Psoas muscle (tissue), 8 donors: ENCODE measurements around the gene AXIN2. TPM values are rescaled to one million over a fixed set of nuclear protein-coding genes. Genes with fewer than 3 reads are reported as not detected.
A peak's percentile ranks its signal among the peaks of the same experiment; 100 is the strongest.

Experiments
- ATAC-seq, 4 donors: fragments of 200-7000 bp; cut with Tn5 transposase; one replicate each; pipeline ENCODE4 v1.9.1; 2020; ENCODE audit warnings: moderate library complexity in 3 of 4, mild to moderate bottlenecking in 2 of 4
- DNase-seq, 2 donors: peaks; one replicate each; pipeline ENCODE4 v3.0.0-alpha.2; 2020
- H3K27ac ChIP-seq: fragments of 200-600 bp; one replicate; pipeline ENCODE4 v1.8.0; 2022
- H3K27me3 ChIP-seq, 3 donors: fragments of 200-600 bp in 1 of 3; one replicate each; pipeline versions ENCODE4 v1.6.1 to v1.8.0; 2013 to 2022; ENCODE audit warnings: low read length in 2 of 3, mild to moderate bottlenecking in 2 of 3, moderate library complexity in 1 of 3; ENCODE audit not compliant: insufficient read depth in 3 of 3
- H3K36me3 ChIP-seq, 2 donors: fragments of 200-600 bp in 1 of 2; one replicate each; pipeline versions ENCODE4 v1.6.1 to v1.8.0; 2013 to 2022; ENCODE audit warnings: low read depth in 1 of 2, mild to moderate bottlenecking in 1 of 2, moderate library complexity in 1 of 2; ENCODE audit not compliant: insufficient read depth in 1 of 2
- H3K4me1 ChIP-seq: fragments of 200-600 bp; one replicate; pipeline ENCODE4 v1.8.0; 2022
- H3K4me3 ChIP-seq: fragments of 200-600 bp; one replicate; pipeline ENCODE4 v1.8.0; 2022; ENCODE audit warnings: mild to moderate bottlenecking
- H3K9me3 ChIP-seq: fragments of 200-600 bp; one replicate; pipeline ENCODE4 v1.8.0; 2022
- CTCF ChIP-seq: fragments of 200-600 bp; IDR thresholded peaks from one replicate; pipeline ENCODE4 v1.8.0; 2022; ENCODE audit warnings: antibody characterized with exemption
- WGBS, 3 donors: extraction: QIAGEN DNeasy Blood & Tissue Kit; methylation state at CpG; one replicate each; pipeline versions ENCODE4 v1.1.6 to v1.1.7; 2013; 5-methylcytosine and 5-hydroxymethylcytosine counted together
- intact Hi-C, 2 donors: fragments of 100-400 bp; cut with DNase I; formaldehyde crosslinking; loops; one replicate each; pipeline versions ENCODE4 v1.11.0 to v1.14.2; 2022
- polyA plus RNA-seq, 3 donors: library from polyadenylated mRNA; stranded (reverse); fragments of 200-250 nt; gene quantifications; one replicate each; pipeline ENCODE4 v1.2.3, GENCODE V29; 2013
- total RNA-seq, 4 donors: library from RNA; stranded (reverse); fragmentation: NEBNext Ultra II Directional in 2 of 4; extraction: Animal tissue kit (Norgen Biotek cat#: 25700) in 2 of 4; gene quantifications; one replicate each; pipeline versions ENCODE4 v1.2.1 to v1.2.4, GENCODE V29; 2021 to 2023
- donor health status: healthy with polysubstance abuse.
- donor health status: DM: no; HTN: no; CAD: no; lungs with moderate emphysema.
- donor health status: Bipolar disorder and iron deficiency.
- donor health status: healthy.
- donor health status: DM: yes; HTN: yes; CAD: no.
- donor health status: DM: no; HTN: no; CAD: no.
- donor health status: DM: no; HTN: no; CAD: no.
- donor health status: DM: yes; HTN: yes; CAD: no.

The AXIN2 gene
- total and polyA plus RNA-seq, 7 donors: 0.72 to 19.1 (median 8.0) TPM

GRCh38 chr17:65495122-65496055 lies 66.1 kb downstream of the AXIN2 start:
- DNase-seq (no peak), ATAC-seq (peak in 3 of 4 donors; percentile 32 to 55 (median 37))
- WGBS, 3 donors: 33 to 39% (median 37%) methylated on average over 22 of the region's 22 CpGs
- intact Hi-C loops: no loop called here
- Histone ChIP-seq H3K4me3 (no peak overlapping the region), H3K4me1 (no peaks in the 10 kb centered on the region), H3K27ac (no peak overlapping the region), H3K36me3 (no peaks in the 10 kb centered on the region), H3K9me3 (no peaks in the 10 kb centered on the region), H3K27me3 (peaks cover 0 to 2% (median 0%) of the 10 kb centered on the region in 3 donors)
- TF ChIP-seq CTCF: no peak

GRCh38 chr17:65489413-65490155 lies 71.9 kb downstream of the AXIN2 start:
- Histone ChIP-seq H3K4me1 (no peaks in the 10 kb centered on the region), H3K27ac (no peak overlapping the region), H3K9me3 (no peaks in the 10 kb centered on the region), H3K27me3 (peaks cover 0 to 3% (median 0%) of the 10 kb centered on the region in 3 donors), H3K4me3 (no peak overlapping the region), H3K36me3 (no peaks in the 10 kb centered on the region)
- intact Hi-C loops: no loop called here
- no peak for ATAC-seq
- DNase-seq: no peak
- no peak for TF ChIP-seq CTCF
- WGBS, 3 donors: 74 to 78% (median 77%) methylated on average over 7 of the region's 7 CpGs

GRCh38 chr17:65488665-65489064 lies 72.8 kb downstream of the AXIN2 start:
- ATAC-seq: no peak
- intact Hi-C loops: no loop called here
- H3K36me3 ChIP-seq: no peaks in the 10 kb centered on the region

GRCh38 chr17:65487990-65488389 lies 73.5 kb downstream of the AXIN2 start:
- no peak overlapping the region for H3K4me3 ChIP-seq
- H3K27me3 ChIP-seq: peaks cover 0 to 3% (median 0%) of the 10 kb centered on the region in 3 donors
- H3K36me3 ChIP-seq: no peaks in the 10 kb centered on the region
- no peak for TF ChIP-seq CTCF
- intact Hi-C loops: no loop called here
- ATAC-seq: no peak
- DNase-seq: no peak
- H3K9me3 ChIP-seq: no peaks in the 10 kb centered on the region
- H3K4me1 ChIP-seq: no peaks in the 10 kb centered on the region
- no peak overlapping the region for H3K27ac ChIP-seq

More at GRCh38 chr17:65488665-65489064, 72.8 kb downstream of the AXIN2 start:
- no peak for TF ChIP-seq CTCF
- H3K4me3 ChIP-seq: no peak overlapping the region
- DNase-seq: no peak
- H3K9me3 ChIP-seq: no peaks in the 10 kb centered on the region
- H3K27ac ChIP-seq: no peak overlapping the region
- 58 to 81% (median 77%) methylated on average over 1 of the region's 1 CpG for WGBS, 3 donors
- H3K27me3 ChIP-seq: peaks cover 0 to 3% (median 0%) of the 10 kb centered on the region in 3 donors
- no peaks in the 10 kb centered on the region for H3K4me1 ChIP-seq
